HCT116 (cell line): ENCODE measurements around the gene GALK2. TPM values are rescaled to one million over a fixed set of nuclear protein-coding genes. Genes with fewer than 3 reads are reported as not detected.

Experiments
- ATAC-seq: fragments of 200-7000 bp; cut with Tn5 transposase; 2 replicates; pipeline ENCODE4 v1.9.1; 2020; ENCODE audit warnings: mild to moderate bottlenecking, moderate library complexity
- BruUV-seq: library from RNA; stranded (reverse); fragments of 400-500 nt; replicated peaks from 2 replicates; lab custom pipeline; 2021; lab: Mats Ljungman, UMichigan
- CTCF ChIA-PET: fragments of 300-600 bp; sonication (Branson Sonifier 250); formaldehyde crosslinking; loops from one replicate; lab custom pipeline; 2021; ENCODE audit warnings: antibody characterized with exemption; lab: Charles Lee
- POLR2A ChIA-PET: fragments of 300-600, 350-600 bp; sonication (Branson Sonifier 250); formaldehyde crosslinking; loops from one replicate; lab custom pipeline; 2021; ENCODE audit warnings: antibody characterized with exemption; lab: Charles Lee
- RAD21 ChIA-PET, 2 experiments: fragments of 300-600 bp; sonication (Branson Sonifier 250); formaldehyde crosslinking; loops; one replicate each; lab custom pipeline; 2023; ENCODE audit warnings: low total read pairs in 2 of 2; ENCODE audit not compliant: uncharacterized antibody in 2 of 2, unreplicated experiment in 2 of 2, low non-redundant PET in 1 of 2; lab: Charles Lee
- DNase-seq: peaks from one replicate; pipeline ENCODE4 v3.0.0-alpha.2; 2010; ENCODE audit warnings: low read depth, low spot score
- H2AFZ ChIP-seq: fragments of 200-600 bp; shearing (Covaris generic), sonication (generic); 2 replicates; pipeline ENCODE4 v1.6.1; 2017; ENCODE audit warnings: low read depth, mixed run types, mixed read lengths, antibody characterized with exemption, low read length; ENCODE audit not compliant: poor library complexity, severe bottlenecking
- H3K27ac ChIP-seq: 2 replicates; pipeline ENCODE4 v1.5.1; 2012; ENCODE audit warnings: low read depth, low read length
- H3K27me3 ChIP-seq: fragments of 200-600 bp; sonication (generic); 2 replicates; pipeline ENCODE4 v1.6.1; 2016; ENCODE audit warnings: mixed run types, low read length, mixed read lengths; ENCODE audit not compliant: insufficient read depth
- H3K36me3 ChIP-seq, 2 experiments: fragments of 200-500 bp in 1 of 2; fragments of 200-600 bp in 1 of 2; sonication (Bioruptor generic) in 1 of 2; sonication (generic) in 1 of 2; 2 replicates each; pipeline versions ENCODE4 v1.5.1 to v1.6.1; 2014 to 2016; ENCODE audit warnings: low read length in 2 of 2, inconsistent platforms in 1 of 2, mixed read lengths in 1 of 2, mixed run types in 1 of 2; ENCODE audit not compliant: insufficient read depth in 2 of 2, control insufficient read depth in 1 of 2
- H3K4me1 ChIP-seq, 2 experiments: fragments of 200-600 bp in 1 of 2; sonication (generic) in 1 of 2; 2 replicates each; pipeline versions ENCODE4 v1.5.1 to v1.6.1; 2012 to 2017; ENCODE audit warnings: low read length in 2 of 2, inconsistent platforms in 1 of 2, mild to moderate bottlenecking in 1 of 2, mixed read lengths in 1 of 2, mixed run types in 1 of 2, moderate library complexity in 1 of 2; ENCODE audit not compliant: insufficient read depth in 2 of 2, control insufficient read depth in 1 of 2
- H3K4me2 ChIP-seq: fragments of 200-600 bp; sonication (generic); 2 replicates; pipeline ENCODE4 v1.6.1; 2017; ENCODE audit warnings: mixed run types, low read length, mixed read lengths
- H3K4me3 ChIP-seq, 2 experiments: fragments of 200-600 bp in 1 of 2; sonication (generic) in 1 of 2; replicated peaks in 1 of 2; 2 replicates each; pipeline ENCODE4 v1.5.1; 2011 to 2016; ENCODE audit warnings: low read length in 2 of 2, control low read depth in 1 of 2, low read depth in 1 of 2, mild to moderate bottlenecking in 1 of 2, mixed read lengths in 1 of 2, mixed run types in 1 of 2
- H3K79me2 ChIP-seq: fragments of 200-600 bp; sonication (generic); 2 replicates; pipeline ENCODE4 v1.6.1; 2017; ENCODE audit warnings: mild to moderate bottlenecking, mixed run types, low read length, moderate library complexity, mixed read lengths; ENCODE audit not compliant: insufficient read depth
- H3K9ac ChIP-seq: fragments of 200-600 bp; sonication (generic); 2 replicates; pipeline ENCODE4 v1.6.1; 2016; ENCODE audit warnings: low read length, mixed read lengths
- H3K9me2 ChIP-seq: fragments of 200-600 bp; sonication (generic), shearing (Covaris generic); 2 replicates; pipeline ENCODE4 v1.6.1; 2017; ENCODE audit warnings: mixed run types, mild to moderate bottlenecking, moderate library complexity; ENCODE audit not compliant: insufficient read depth
- H3K9me3 ChIP-seq, 2 experiments: fragments of 200-500 bp in 1 of 2; fragments of 200-600 bp in 1 of 2; sonication (Bioruptor generic) in 1 of 2; sonication (generic) in 1 of 2; 2 replicates each; pipeline ENCODE4 v1.6.1; 2014 to 2017; ENCODE audit warnings: low read length in 2 of 2, mixed read lengths in 2 of 2, inconsistent platforms in 1 of 2, low read depth in 1 of 2, mild to moderate bottlenecking in 1 of 2, mixed run types in 1 of 2, moderate library complexity in 1 of 2; ENCODE audit not compliant: control insufficient read depth in 1 of 2, insufficient read depth in 1 of 2
- H4K20me1 ChIP-seq: fragments of 200-600 bp; sonication (generic), shearing (Covaris generic); 2 replicates; pipeline ENCODE4 v1.6.1; 2017; ENCODE audit warnings: mixed run types, mild to moderate bottlenecking, moderate library complexity; ENCODE audit not compliant: insufficient read depth
- CBX3 ChIP-seq: IDR thresholded peaks from 2 replicates; pipeline ENCODE4 v1.6.1; 2012; ENCODE audit warnings: low read depth
- CEBPB ChIP-seq: IDR thresholded peaks from 2 replicates; pipeline ENCODE4 v1.6.1; 2012; ENCODE audit warnings: low read depth
- ELF1 ChIP-seq: IDR thresholded peaks from 2 replicates; pipeline ENCODE4 v1.6.1; 2012; ENCODE audit warnings: low read depth, borderline replicate concordance
- SIN3A ChIP-seq: IDR thresholded peaks from 2 replicates; pipeline ENCODE4 v1.6.1; 2012; ENCODE audit warnings: low read depth
- SP1 ChIP-seq: IDR thresholded peaks from 2 replicates; pipeline ENCODE4 v1.6.1; 2012; ENCODE audit warnings: low read depth
- SRF ChIP-seq: IDR thresholded peaks from 2 replicates; pipeline ENCODE4 v1.6.1; 2012; ENCODE audit warnings: low read depth
- ZNF274 ChIP-seq: fragments of 200-500 bp; sonication (Bioruptor generic); IDR thresholded peaks from 2 replicates; pipeline ENCODE4 v1.6.1; 2014; ENCODE audit warnings: mild to moderate bottlenecking, low read depth, low read length, inconsistent platforms
- intact Hi-C: fragments of 100-400 bp; cut with micrococcal nuclease; formaldehyde crosslinking; loops from 2 replicates; pipeline ENCODE4 v1.10.0; 2022
- total RNA-seq: library from RNA; stranded (reverse); gene quantifications from one replicate; pipeline ENCODE4 v1.2.1, GENCODE V29; 2021; ENCODE audit not compliant: unreplicated experiment
- TF ChIP-seq, protein P1 (sequence below): IDR thresholded peaks from 2 replicates; pipeline ENCODE4 v1.6.1; 2012
- TF ChIP-seq, protein P2 (sequence below): IDR thresholded peaks from 2 replicates; pipeline ENCODE4 v1.6.1; 2012
- TF ChIP-seq, protein P3 (sequence below): IDR thresholded peaks from 2 replicates; pipeline ENCODE4 v1.6.1; 2011; ENCODE audit warnings: mild to moderate bottlenecking, low read length, moderate library complexity; ENCODE audit not compliant: insufficient replicate concordance; ENCODE audit errors: extremely low read depth

Gene GALK2
- total RNA-seq, 1 experiment from 2014 or later, result 18.7 TPM

DNA sequence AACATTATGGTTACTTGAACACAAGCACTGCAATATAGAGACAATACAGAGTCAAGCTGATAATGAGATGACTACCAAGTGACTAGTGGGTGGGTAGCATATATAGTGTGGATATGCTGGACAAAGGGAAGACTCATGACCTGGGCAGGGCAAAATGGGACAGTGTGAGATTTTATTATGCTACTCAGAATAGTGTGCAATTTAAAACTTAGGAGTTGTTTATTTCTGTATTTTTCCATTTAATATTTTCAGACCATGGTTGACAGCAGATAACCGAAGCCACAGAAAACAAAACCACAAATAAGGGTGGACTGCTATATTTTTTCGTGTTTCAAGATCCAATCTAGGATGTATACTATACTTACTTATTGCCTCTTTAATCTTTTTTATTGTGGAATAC lies 19.6 kb downstream of the GALK2 start:
- POLR2A ChIA-PET, result no interaction called here
- BruUV-seq, result no TSS peak
- Histone ChIP-seq H3K9me2 (no peaks in the 10 kb centered on the region), H3K27ac (no peak overlapping the region), H2AFZ (no peak overlapping the region), H3K4me1 (no peaks in the 10 kb centered on the region), H3K9me3 (no peaks in the 10 kb centered on the region), H3K79me2 (peaks cover 4% of the 10 kb centered on the region; the same call in 1 of the 2 replicates), H3K9ac (no peak overlapping the region), H3K27me3 (no peaks in the 10 kb centered on the region), H4K20me1 (no peaks in the 10 kb centered on the region), H3K4me3 (no peak overlapping the region), H3K4me2 (no peak overlapping the region), H3K36me3 (no peaks in the 10 kb centered on the region)
- intact Hi-C loops, result no loop called here
- ATAC-seq, result no peak
- TF ChIP-seq ELF1 (no peak), CEBPB (no peak), SP1 (no peak), SIN3A (no peak), ZNF274 (no peak)
- TF ChIP-seq, protein P1, sequence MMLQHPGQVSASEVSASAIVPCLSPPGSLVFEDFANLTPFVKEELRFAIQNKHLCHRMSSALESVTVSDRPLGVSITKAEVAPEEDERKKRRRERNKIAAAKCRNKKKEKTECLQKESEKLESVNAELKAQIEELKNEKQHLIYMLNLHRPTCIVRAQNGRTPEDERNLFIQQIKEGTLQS, result no peak
- TF ChIP-seq, protein P2, sequence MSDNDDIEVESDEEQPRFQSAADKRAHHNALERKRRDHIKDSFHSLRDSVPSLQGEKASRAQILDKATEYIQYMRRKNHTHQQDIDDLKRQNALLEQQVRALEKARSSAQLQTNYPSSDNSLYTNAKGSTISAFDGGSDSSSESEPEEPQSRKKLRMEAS, result no peak
- CTCF ChIA-PET, result no interaction called here
- RAD21 ChIA-PET, result no interaction called here
- no peak for DNase-seq

DNA sequence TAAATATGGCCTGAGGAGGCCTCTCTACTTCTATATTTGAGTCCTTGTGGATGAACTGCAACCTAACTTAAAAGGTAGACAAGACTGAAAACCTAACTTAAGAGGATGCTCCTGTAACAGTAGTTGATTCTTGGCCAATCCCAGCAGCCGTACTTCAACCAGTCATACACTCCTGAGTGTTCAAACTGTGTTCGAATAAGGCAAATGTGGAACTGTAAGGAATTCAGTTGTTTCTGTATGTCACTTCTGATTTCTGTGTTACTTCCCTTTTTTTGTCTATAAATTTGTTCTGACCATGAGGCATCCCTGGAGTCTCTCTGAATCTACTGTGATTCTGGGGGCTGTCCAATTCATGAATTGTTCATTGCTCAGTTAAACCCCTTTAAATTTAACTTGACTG lies 20.5 kb downstream of the GALK2 start:
- Histone ChIP-seq H2AFZ (no peak overlapping the region), H3K9me3 (no peaks in the 10 kb centered on the region), H3K9me2 (no peaks in the 10 kb centered on the region), H3K4me3 (no peak overlapping the region), H3K9ac (no peak overlapping the region), H3K36me3 (no peaks in the 10 kb centered on the region), H4K20me1 (no peaks in the 10 kb centered on the region), H3K27me3 (no peaks in the 10 kb centered on the region), H3K27ac (no peak overlapping the region), H3K4me2 (no peak overlapping the region), H3K79me2 (peaks cover 4% of the 10 kb centered on the region; the same call in 1 of the 2 replicates), H3K4me1 (no peaks in the 10 kb centered on the region)
- ChIA-PET RAD21 (no interaction called here), POLR2A (no interaction called here), CTCF (no interaction called here)
- intact Hi-C loops, result no loop called here
- DNase-seq (no peak), ATAC-seq (no peak)
- BruUV-seq, result no TSS peak
- TF ChIP-seq, protein P3, sequence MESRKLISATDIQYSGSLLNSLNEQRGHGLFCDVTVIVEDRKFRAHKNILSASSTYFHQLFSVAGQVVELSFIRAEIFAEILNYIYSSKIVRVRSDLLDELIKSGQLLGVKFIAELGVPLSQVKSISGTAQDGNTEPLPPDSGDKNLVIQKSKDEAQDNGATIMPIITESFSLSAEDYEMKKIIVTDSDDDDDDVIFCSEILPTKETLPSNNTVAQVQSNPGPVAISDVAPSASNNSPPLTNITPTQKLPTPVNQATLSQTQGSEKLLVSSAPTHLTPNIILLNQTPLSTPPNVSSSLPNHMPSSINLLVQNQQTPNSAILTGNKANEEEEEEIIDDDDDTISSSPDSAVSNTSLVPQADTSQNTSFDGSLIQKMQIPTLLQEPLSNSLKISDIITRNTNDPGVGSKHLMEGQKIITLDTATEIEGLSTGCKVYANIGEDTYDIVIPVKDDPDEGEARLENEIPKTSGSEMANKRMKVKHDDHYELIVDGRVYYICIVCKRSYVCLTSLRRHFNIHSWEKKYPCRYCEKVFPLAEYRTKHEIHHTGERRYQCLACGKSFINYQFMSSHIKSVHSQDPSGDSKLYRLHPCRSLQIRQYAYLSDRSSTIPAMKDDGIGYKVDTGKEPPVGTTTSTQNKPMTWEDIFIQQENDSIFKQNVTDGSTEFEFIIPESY, result no peak
- no peak for TF ChIP-seq CBX3
- TF ChIP-seq SIN3A, result no peak
- no peak for TF ChIP-seq SRF
